IMR-90 (cell line): Measurements from ENCODE around the gene RIPK3. TPM values are rescaled to one million over a fixed set of nuclear protein-coding genes. Genes with fewer than 3 reads are reported as not detected.
"Not testable (repeated sequence)": the region's sequence is repeated elsewhere in the genome, so short reads cannot be mapped to it uniquely, and the experiment has no call there.

Experiments used
- ATAC-seq: fragments of 200-7000 bp; cut with Tn5 transposase; 2 replicates; pipeline ENCODE4 v1.9.1; 2020; ENCODE audit warnings: low read depth, mild to moderate bottlenecking, moderate library complexity
- BruUV-seq: library from RNA; stranded (reverse); fragments of 400-500 nt; replicated peaks from 2 replicates; lab custom pipeline; 2021; lab: Mats Ljungman, UMichigan
- CTCF ChIA-PET: fragments of 300-600 bp; formaldehyde crosslinking; extraction: SDS; loops from one replicate; lab custom pipeline; 2021; ENCODE audit warnings: antibody characterized with exemption; lab: Yijun Ruan, JAX
- POLR2A ChIA-PET: fragments of 300-600 bp; sonication (Branson Sonifier 250); formaldehyde crosslinking; loops from one replicate; lab custom pipeline; 2022; ENCODE audit warnings: antibody characterized with exemption; ENCODE audit not compliant: unreplicated experiment; lab: Charles Lee
- DNase-seq: peaks from one replicate; pipeline ENCODE4 v3.0.0; 2013
- H2AFZ ChIP-seq: replicated peaks from 2 replicates; pipeline ENCODE3; 2013; ENCODE audit warnings: low read length, mild to moderate bottlenecking; ENCODE audit not compliant: poor library complexity
- H2AK5ac ChIP-seq: 2 replicates; pipeline ENCODE4 v1.6.1; 2013; ENCODE audit warnings: low read depth, low read length, inconsistent platforms
- H2AK9ac ChIP-seq: replicated peaks from 2 replicates; pipeline ENCODE3; 2013; ENCODE audit warnings: mild to moderate bottlenecking, low read depth, low read length, moderate library complexity; ENCODE audit not compliant: poor library complexity
- H2BK120ac ChIP-seq: 2 replicates; pipeline ENCODE4 v1.6.1; 2013; ENCODE audit warnings: low read depth, low read length, inconsistent platforms
- H2BK15ac ChIP-seq: 3 replicates; pipeline ENCODE4 v1.6.1; 2013; ENCODE audit warnings: low read depth, low read length, inconsistent platforms
- H2BK20ac ChIP-seq: 2 replicates; pipeline ENCODE4 v1.6.1; 2013; ENCODE audit warnings: low read depth, mild to moderate bottlenecking, inconsistent platforms, low read length, moderate library complexity
- H2BK5ac ChIP-seq: 2 replicates; pipeline ENCODE4 v1.6.1; 2013; ENCODE audit warnings: mild to moderate bottlenecking, low read depth, low read length, inconsistent platforms; ENCODE audit not compliant: poor library complexity, severe bottlenecking
- H3K14ac ChIP-seq: replicated peaks from 2 replicates; pipeline ENCODE4 v1.6.1; 2013; ENCODE audit warnings: low read depth, low read length, inconsistent platforms
- H3K18ac ChIP-seq: 2 replicates; pipeline ENCODE4 v1.6.1; 2013; ENCODE audit warnings: low read depth, low read length, control low read depth
- H3K23ac ChIP-seq: 2 replicates; pipeline ENCODE4 v1.6.1; 2013; ENCODE audit warnings: low read depth, low read length, inconsistent platforms
- H3K27ac ChIP-seq: 2 replicates; pipeline ENCODE4 v1.5.1; 2013; ENCODE audit warnings: mild to moderate bottlenecking, control low read depth, low read length; ENCODE audit not compliant: insufficient read depth
- H3K27me3 ChIP-seq: 2 replicates; pipeline ENCODE4 v1.6.1; 2013; ENCODE audit warnings: low read length; ENCODE audit not compliant: control insufficient read depth, insufficient read depth
- H3K36me3 ChIP-seq: 2 replicates; pipeline ENCODE4 v1.6.1; 2013; ENCODE audit warnings: low read length, mixed read lengths; ENCODE audit not compliant: control insufficient read depth, insufficient read depth
- H3K4ac ChIP-seq: 2 replicates; pipeline ENCODE4 v1.6.1; 2013; ENCODE audit warnings: low read depth, low read length, inconsistent platforms
- H3K4me1 ChIP-seq: 2 replicates; pipeline ENCODE4 v1.6.1; 2013; ENCODE audit warnings: low read length, mixed read lengths; ENCODE audit not compliant: control insufficient read depth, insufficient read depth
- H3K4me2 ChIP-seq: 2 replicates; pipeline ENCODE4 v1.6.1; 2013; ENCODE audit warnings: low read depth, mild to moderate bottlenecking, control low read depth, low read length, moderate library complexity
- H3K4me3 ChIP-seq: 2 replicates; pipeline ENCODE4 v1.5.1; 2013; ENCODE audit warnings: low read depth, mild to moderate bottlenecking, control low read depth, low read length, moderate library complexity; ENCODE audit not compliant: insufficient read depth
- H3K56ac ChIP-seq: 2 replicates; pipeline ENCODE4 v1.6.1; 2013; ENCODE audit warnings: low read length, inconsistent platforms; ENCODE audit not compliant: insufficient read depth; ENCODE audit errors: extremely low read depth
- H3K79me1 ChIP-seq, 2 experiments: 2 replicates each; pipeline ENCODE4 v1.6.1; 2013; ENCODE audit warnings: low read length in 2 of 2, inconsistent platforms in 1 of 2, low read depth in 1 of 2
- H3K9ac ChIP-seq: 2 replicates; pipeline ENCODE4 v1.6.1; 2013; ENCODE audit warnings: low read depth, low read length, control low read depth
- H3K9me1 ChIP-seq: 2 replicates; pipeline ENCODE4 v1.6.1; 2013; ENCODE audit warnings: low read length, inconsistent platforms; ENCODE audit not compliant: insufficient read depth
- H3K9me3 ChIP-seq: 2 replicates; pipeline ENCODE4 v1.6.1; 2013; ENCODE audit warnings: low read length; ENCODE audit not compliant: control insufficient read depth, insufficient read depth
- H4K20me1 ChIP-seq: 2 replicates; pipeline ENCODE4 v1.6.1; 2013; ENCODE audit warnings: low read length, inconsistent platforms; ENCODE audit not compliant: insufficient read depth
- H4K5ac ChIP-seq: 2 replicates; pipeline ENCODE4 v1.6.1; 2013; ENCODE audit warnings: mild to moderate bottlenecking, low read depth, low read length, control low read depth
- H4K8ac ChIP-seq, 2 experiments: 2 replicates each; pipeline ENCODE4 v1.6.1; 2013; ENCODE audit warnings: low read depth in 2 of 2, low read length in 2 of 2, control low read depth in 1 of 2, inconsistent platforms in 1 of 2
- H4K91ac ChIP-seq: 2 replicates; pipeline ENCODE4 v1.6.1; 2013; ENCODE audit warnings: low read depth, low read length, inconsistent platforms; ENCODE audit not compliant: insufficient read depth
- WGBS, 2 experiments: methylation state at CpG; one replicate each; pipeline versions ENCODE4 v1.1.5 to v1.1.7; 2013; ENCODE audit warnings: missing lambda C conversion rate in 2 of 2; ENCODE audit not compliant: insufficient read length in 1 of 2; ENCODE audit errors: extremely low coverage in 2 of 2; 5-methylcytosine and 5-hydroxymethylcytosine counted together
- dilution Hi-C: fragments of 300-500 bp; cut with HindIII; formaldehyde crosslinking; loops from one replicate; pipeline ENCODE4 v1.14.3; 2018; ENCODE audit warnings: low sequenced_read_pairs; ENCODE audit not compliant: unreplicated experiment
- in situ Hi-C: fragments of 300-500 bp; cut with MboI; formaldehyde crosslinking; loops from 3 replicates; pipeline ENCODE4 v1.14.3; 2019; ENCODE audit warnings: low sequenced_read_pairs, inconsistent platforms, mixed read lengths
- intact Hi-C: fragments of 100-400 bp; cut with micrococcal nuclease; formaldehyde crosslinking; loops from 2 replicates; pipeline ENCODE4 v1.10.0; 2022
- polyA plus RNA-seq, 3 experiments: library from polyadenylated mRNA; depleted of rRNA; stranded (reverse); fragments of >200 nt; gene quantifications; 2 replicates each; pipeline ENCODE4 v1.2.3, GENCODE V29; 2012; ENCODE audit warnings: low replicate concordance in 1 of 3
- total RNA-seq: library from RNA; depleted of rRNA; stranded (reverse); fragments of >200 nt; gene quantifications from 2 replicates; pipeline ENCODE4 v1.2.3, GENCODE V29; 2012

Gene RIPK3
- total and polyA plus RNA-seq, 2 of the 4 experiments (the other 2 are of a cell fraction), result 0.09 TPM; not detected in 1

DNA sequence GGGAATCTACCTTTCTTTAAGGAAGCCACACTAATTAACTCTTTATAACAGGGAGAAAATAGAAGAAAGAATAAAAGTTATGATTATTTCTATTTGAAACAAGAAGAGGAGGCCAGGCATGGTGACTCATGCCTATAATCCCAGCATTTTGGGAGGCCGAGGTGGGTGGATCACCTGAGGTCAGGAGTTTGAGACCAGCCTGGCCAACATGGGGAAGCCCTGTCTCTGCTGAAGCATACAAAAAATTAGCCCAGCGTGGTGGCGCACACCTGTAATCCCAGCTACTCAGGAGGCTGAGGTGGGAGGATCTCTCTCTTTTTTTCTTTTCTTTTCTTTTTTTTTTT, 14.7 kb upstream of the RIPK3 start:
- POLR2A ChIA-PET, H3K36me3 ChIP-seq, H2BK120ac ChIP-seq, H2BK15ac ChIP-seq, in situ Hi-C loops, H3K4ac ChIP-seq, H3K18ac ChIP-seq, H3K4me1 ChIP-seq, BruUV-seq, H3K27me3 ChIP-seq, H3K4me3 ChIP-seq, H4K8ac ChIP-seq, H3K23ac ChIP-seq, dilution Hi-C loops, H3K9ac ChIP-seq, H4K20me1 ChIP-seq, H2BK20ac ChIP-seq, H2AFZ ChIP-seq, H3K79me1 ChIP-seq, H3K4me2 ChIP-seq, H4K5ac ChIP-seq, ATAC-seq, DNase-seq, H2AK9ac ChIP-seq, H4K91ac ChIP-seq, H3K56ac ChIP-seq, H3K9me3 ChIP-seq, H3K14ac ChIP-seq, H3K9me1 ChIP-seq: not testable (repeated sequence)
- WGBS, 2 experiments, result no CpG with 5 or more reads among the region's 3 CpGs
- Histone ChIP-seq H2BK5ac (peak overlapping the region; percentile 5), H3K27ac (peak overlapping the region; percentile 71; the same call in 1 of the 2 replicates), H2AK5ac (0 out of 2 replicates have a peak overlapping the region, but pooled peaks have one; percentile 36)
- CTCF ChIA-PET, result interaction anchor here (0.6 kb wide), 2 partner anchors 21 to 81 kb away, joined by 4 to 8 read pairs; no protein-coding TSS in a partner anchor
- intact Hi-C loops, result loop anchor here (1.0 kb wide), 1 partner anchor 11 kb away; no protein-coding TSS in a partner anchor
